ENCODE data around the gene RABL6. TPM values are rescaled to one million over a fixed set of nuclear protein-coding genes. Genes with fewer than 3 reads are reported as not detected.
"Not testable (repeated sequence)": the region's sequence is repeated elsewhere in the genome, so short reads cannot be mapped to it uniquely, and the experiment has no call there.

Gene RABL6
- total RNA-seq, 1 donor from 2014 or later: 62.2 TPM

DNA sequence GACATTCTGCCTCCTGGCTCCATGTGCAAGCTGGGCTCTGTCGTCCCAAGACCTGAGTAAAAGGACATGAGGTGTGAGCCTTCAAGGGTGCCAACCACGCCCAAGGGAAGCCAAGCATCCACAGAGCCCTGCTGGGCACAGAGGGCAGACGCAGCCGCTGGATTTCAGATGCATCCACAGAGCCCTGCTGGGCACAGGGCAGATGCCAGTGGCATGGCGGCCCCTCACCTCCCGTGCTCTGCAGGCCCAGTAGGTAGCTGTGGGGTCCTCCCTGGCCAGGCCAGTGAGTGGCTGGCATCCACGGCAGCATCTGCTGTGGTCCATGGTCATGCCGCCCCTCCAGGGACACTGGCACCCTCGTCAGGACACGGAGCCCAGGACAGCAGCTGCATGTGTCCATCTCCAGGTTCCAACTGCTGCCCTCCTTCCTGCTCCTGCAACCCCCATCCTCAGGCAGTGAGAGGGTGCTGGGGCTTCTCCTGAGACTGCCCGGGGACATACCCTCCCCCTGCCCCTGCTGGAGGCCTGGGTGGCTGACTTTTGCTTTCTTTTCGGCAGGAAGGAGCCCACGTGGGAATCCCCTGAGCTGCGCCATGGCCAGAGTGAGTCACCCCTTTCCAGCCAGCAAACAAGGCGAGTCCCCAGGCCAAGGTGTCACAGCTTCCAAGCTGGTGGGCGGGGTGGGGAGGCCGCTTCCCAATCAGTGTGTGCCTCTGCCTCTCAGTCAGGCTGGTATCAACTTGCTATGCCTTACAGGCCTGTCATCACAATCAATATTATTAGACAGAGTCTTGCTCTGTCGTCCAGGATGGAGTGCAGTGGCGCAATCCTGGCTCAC, 74.6 kb downstream of the RABL6 start:
- peak; percentile 27 to 43 for ATAC-seq
- peak overlapping the region; percentile 65 for H3K27ac ChIP-seq
- peak overlapping the region; percentile 36 for H3K4me3 ChIP-seq
- DNase-seq: no peak
- H3K36me3 ChIP-seq: no peaks in the 10 kb centered on the region
- peaks cover 27% of the 10 kb centered on the region for H3K4me1 ChIP-seq
- H3K9me3 ChIP-seq: no peaks in the 10 kb centered on the region
- H3K27me3 ChIP-seq (ENCODE audit: low read depth): no peaks in the 10 kb centered on the region
- intact Hi-C loops (cut with DNase I): no loop called here
- TF ChIP-seq CTCF (IDR thresholded peaks at IDR 0.05): no peak

GRCh38 chr9:136882947-136883283, 75.2 kb downstream of the RABL6 start:
- ATAC-seq; intact Hi-C loops (cut with DNase I); H3K4me3 ChIP-seq; H3K36me3 ChIP-seq; H3K9me3 ChIP-seq; DNase-seq; H3K27me3 ChIP-seq (ENCODE audit: low read depth): not testable (repeated sequence)
- peaks cover 33% of the 10 kb centered on the region for H3K4me1 ChIP-seq
- H3K27ac ChIP-seq: peak overlapping the region; percentile 65

- intact Hi-C loops (cut with DNase I); ATAC-seq; H3K27ac ChIP-seq; H3K4me3 ChIP-seq; H3K36me3 ChIP-seq; H3K27me3 ChIP-seq (ENCODE audit: low read depth); DNase-seq; H3K9me3 ChIP-seq: not testable (repeated sequence)
- peaks cover 36% of the 10 kb centered on the region for H3K4me1 ChIP-seq
Observed at GRCh38 chr9:136883670-136884069, 75.9 kb downstream of the RABL6 start.

DNA sequence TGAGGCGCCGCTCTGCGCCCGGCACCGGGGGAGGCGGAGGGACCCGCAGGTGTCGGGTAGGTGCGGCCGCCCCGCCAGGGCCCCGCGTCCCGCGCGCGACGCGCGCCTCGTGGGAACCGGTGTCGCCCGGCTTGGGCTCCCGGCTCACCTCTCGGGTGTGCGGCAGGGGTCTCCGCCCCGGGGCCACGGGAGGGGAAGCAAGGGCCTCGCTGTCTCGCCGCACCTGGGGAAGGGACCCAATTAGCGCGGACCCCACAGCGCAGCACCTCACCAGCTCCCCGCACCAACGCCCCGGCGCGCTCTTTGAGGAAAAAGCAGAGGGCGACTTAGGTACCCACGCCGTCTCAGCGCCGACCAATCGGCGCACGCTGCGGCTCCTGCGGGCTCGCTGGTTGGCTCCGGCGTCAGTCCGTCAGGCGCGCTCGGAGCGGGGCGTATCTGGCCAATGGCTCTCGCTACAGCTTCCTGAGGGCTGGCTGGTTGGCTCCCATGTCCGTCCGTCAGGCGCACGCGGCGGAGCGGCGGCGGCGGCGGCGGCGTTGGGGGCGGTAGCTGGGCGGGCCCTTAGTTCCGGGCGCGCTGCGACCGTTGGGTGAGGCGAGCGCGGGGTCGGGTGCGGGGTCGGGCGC, 78.3 kb downstream of the RABL6 start, which contains the start of gene TRAF2:
TRAF2 (plus strand) TSS at position 567 of the 629 bp plus-strand sequence. CDS start 12,225 bp downstream, outside the sequence.
- peak; percentile 97 to 98 for ATAC-seq
- Histone ChIP-seq H3K27ac (peak within 1 kb of the TSS; percentile 83), H3K4me1 (peaks cover 36% of the 10 kb centered on the region), H3K36me3 (peaks cover 10% of the 10 kb centered on the region), H3K9me3 (no peaks in the 10 kb centered on the region), H3K4me3 (peak within 1 kb of the TSS; percentile 97), H3K27me3 (ENCODE audit: low read depth) (no peaks in the 10 kb centered on the region)
- TF ChIP-seq CTCF (IDR thresholded peaks at IDR 0.05): no peak
- intact Hi-C loops (cut with DNase I): no loop called here
- DNase-seq: peak; percentile 98

DNA sequence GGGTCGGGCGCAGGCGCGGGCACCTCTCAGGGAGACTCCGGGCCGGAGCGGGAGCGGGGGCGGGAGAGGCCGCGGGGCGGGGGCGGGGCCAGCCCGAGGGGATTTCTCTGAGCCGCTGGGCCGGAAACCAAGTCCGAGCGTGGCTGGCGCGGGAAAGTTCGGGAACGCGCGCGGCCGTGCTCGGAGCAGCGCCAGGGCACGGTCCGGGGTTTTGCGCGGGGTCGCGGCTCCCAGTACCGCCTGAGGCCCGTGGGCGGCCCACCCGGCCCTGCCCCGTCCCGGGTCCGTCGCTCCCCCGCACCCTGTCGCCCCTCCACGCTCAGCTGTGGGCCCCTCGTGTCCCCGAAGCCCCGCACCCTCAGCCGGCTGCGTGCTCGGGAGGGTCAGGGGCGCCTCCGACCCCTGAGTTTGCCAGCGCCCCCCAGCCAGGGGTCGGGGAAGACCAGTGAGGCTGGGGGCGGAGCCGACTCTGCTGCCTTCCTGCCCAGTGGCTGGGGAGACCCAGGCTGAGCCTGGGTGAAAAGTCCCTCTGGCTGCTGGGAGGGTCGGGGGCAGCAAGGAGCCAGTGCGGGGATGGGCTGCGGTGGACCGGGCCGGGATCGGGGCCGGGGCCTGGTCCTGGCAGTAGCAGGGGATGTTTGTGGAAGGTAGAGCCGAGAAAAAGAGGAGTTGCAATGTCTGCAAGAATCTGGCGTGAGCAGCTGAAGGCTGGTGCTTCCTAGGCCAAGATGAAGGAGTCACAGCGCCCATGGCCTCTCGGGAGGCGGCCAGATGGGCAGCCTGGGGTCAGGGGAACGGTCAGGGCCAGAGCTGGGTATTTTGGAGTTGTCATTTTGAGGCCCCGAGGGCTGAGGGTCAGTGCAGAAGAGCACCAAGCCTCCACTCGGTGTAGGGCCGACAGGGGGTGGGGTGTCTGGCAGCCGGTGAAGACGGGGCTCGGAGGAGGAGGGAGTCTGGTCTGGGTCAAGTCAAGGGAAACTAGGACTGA, 79.2 kb downstream of the RABL6 start:
- H3K36me3 ChIP-seq: peaks cover 19% of the 10 kb centered on the region
- no peak for DNase-seq
- peak overlapping the region; percentile 83 for H3K27ac ChIP-seq
- no peaks in the 10 kb centered on the region for H3K27me3 ChIP-seq (ENCODE audit: low read depth)
- ATAC-seq: peak; percentile 40 to 56
- H3K4me1 ChIP-seq: peaks cover 33% of the 10 kb centered on the region
- H3K4me3 ChIP-seq: peak overlapping the region; percentile 97
- no peak for TF ChIP-seq CTCF (IDR thresholded peaks at IDR 0.05)
- intact Hi-C loops (cut with DNase I): no loop called here
- H3K9me3 ChIP-seq: no peaks in the 10 kb centered on the region

DNA sequence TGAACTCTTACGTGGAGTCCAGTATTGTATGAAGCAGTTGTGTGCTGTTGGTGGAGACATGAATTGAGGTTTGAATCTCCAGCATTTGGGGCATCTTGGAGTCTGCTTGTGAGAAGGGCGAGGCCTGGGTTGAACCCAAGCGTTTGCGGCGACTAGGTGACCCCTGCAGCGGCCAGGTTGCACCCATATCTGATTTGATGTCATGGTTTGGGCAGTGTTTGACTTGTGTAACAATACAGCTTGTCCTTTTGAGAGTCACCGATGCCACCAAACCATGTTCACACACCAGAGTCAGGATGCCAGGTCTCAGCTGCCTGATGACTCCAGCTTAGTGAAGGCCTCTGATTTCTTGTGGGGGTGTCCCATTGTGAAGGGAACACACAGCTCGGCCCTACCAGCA, 80.7 kb downstream of the RABL6 start:
- ATAC-seq: no peak
- intact Hi-C loops (cut with DNase I): no loop called here

More for the DNA sequence above, 80.7 kb downstream of the RABL6 start:
- peaks cover 26% of the 10 kb centered on the region for H3K36me3 ChIP-seq
- H3K4me1 ChIP-seq: peaks cover 20% of the 10 kb centered on the region
- H3K9me3 ChIP-seq: no peaks in the 10 kb centered on the region
- H3K27me3 ChIP-seq (ENCODE audit: low read depth): no peaks in the 10 kb centered on the region
- H3K27ac ChIP-seq: no peak overlapping the region
- TF ChIP-seq CTCF (IDR thresholded peaks at IDR 0.05): no peak
- no peak overlapping the region for H3K4me3 ChIP-seq
- DNase-seq: no peak
